HFF-Myc (cell line): Measurements from ENCODE around the gene KEL.

Source experiments
- DNase-seq: peaks from one replicate; pipeline ENCODE4 v3.0.0-alpha.2; 2011; ENCODE audit warnings: low read depth; ENCODE audit errors: extremely low read depth
- H3K4me3 ChIP-seq: replicated peaks from 2 replicates; pipeline ENCODE4 v1.5.1; 2011; ENCODE audit warnings: low read depth, mild to moderate bottlenecking, control low read depth, low read length
- TF ChIP-seq, protein P1 (sequence below): IDR thresholded peaks from 2 replicates; pipeline ENCODE4 v1.5.1; 2012; ENCODE audit warnings: mild to moderate bottlenecking, low read depth, low read length, control low read depth; ENCODE audit errors: missing control alignments

The KEL gene

DNA sequence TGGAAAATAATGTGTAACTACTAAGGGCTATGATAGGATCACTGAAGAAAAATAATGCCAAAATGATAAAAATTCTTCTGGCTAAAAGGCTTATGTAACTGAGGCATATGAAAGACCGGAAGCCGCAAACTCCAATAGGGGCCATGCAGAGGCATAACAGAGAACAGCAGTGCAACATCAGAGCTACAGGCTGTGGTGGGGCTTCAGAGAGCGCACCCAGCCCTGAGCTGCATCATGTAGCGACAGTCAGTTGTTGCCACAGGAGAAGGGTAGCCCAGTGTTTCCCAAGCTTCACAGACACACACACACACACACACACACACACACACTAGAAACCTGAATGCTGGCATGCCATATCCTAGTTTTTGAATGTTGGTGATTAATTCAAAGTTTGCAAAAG, 13.6 kb downstream of the KEL start:
- DNase-seq, result no peak
- TF ChIP-seq, protein P1, sequence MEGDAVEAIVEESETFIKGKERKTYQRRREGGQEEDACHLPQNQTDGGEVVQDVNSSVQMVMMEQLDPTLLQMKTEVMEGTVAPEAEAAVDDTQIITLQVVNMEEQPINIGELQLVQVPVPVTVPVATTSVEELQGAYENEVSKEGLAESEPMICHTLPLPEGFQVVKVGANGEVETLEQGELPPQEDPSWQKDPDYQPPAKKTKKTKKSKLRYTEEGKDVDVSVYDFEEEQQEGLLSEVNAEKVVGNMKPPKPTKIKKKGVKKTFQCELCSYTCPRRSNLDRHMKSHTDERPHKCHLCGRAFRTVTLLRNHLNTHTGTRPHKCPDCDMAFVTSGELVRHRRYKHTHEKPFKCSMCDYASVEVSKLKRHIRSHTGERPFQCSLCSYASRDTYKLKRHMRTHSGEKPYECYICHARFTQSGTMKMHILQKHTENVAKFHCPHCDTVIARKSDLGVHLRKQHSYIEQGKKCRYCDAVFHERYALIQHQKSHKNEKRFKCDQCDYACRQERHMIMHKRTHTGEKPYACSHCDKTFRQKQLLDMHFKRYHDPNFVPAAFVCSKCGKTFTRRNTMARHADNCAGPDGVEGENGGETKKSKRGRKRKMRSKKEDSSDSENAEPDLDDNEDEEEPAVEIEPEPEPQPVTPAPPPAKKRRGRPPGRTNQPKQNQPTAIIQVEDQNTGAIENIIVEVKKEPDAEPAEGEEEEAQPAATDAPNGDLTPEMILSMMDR, result no peak
- H3K4me3 ChIP-seq, result no peak overlapping the region

DNA sequence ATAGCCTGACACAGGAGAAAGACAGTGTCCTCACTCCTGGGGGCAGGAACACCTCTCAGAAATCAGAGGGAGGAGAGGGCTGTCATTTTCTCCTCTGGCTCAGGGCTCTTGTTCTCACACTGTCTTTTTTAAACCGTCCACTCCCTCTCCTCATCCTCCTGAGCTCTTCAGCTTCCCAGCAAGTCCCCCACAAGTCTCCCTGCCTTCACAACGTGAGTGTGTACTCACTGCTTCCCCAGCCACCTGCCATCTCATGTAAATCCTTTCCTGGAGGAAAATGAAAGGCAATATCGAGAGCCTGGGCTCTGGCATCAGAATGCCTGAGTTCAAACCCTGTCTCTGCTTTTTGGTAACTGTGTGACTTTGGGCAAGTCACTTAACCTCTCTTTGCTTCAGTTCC, 17.2 kb downstream of the KEL start:
- no peak for DNase-seq
- H3K4me3 ChIP-seq, result no peak overlapping the region
- TF ChIP-seq, protein P1, result no peak

DNA sequence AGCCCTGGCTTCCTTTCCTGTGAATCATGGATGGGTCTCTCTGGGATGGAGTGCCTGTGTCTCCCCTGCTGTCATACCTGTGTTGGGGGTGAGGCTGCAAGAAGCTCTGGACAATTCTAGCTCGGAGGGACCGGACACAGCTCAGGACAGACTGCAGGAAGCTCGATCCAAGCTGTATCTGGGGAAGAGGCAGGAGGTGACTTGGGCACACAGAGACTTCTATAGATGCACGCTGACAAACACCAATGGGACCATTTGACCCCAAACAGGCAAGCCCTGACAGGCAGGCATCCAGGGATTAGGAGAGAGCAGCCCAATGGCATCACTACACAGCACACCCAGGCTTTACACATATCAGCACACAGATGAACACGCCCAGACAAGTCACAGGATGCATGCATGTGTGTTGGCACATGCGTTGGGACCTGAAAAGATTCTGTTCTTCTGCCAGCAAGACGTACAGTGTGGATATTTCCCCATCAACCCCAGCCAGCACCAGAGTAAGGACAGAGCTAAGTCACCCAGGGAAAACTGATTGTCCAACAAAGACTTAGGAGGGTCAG, 18.4 kb downstream of the KEL start:
- DNase-seq, result no peak
- no peak overlapping the region for H3K4me3 ChIP-seq
- TF ChIP-seq, protein P1, result no peak

GRCh38 chr7:142942746-142943145, 19.4 kb downstream of the KEL start:
- TF ChIP-seq, protein P1, result no peak
- no peak overlapping the region for H3K4me3 ChIP-seq
- DNase-seq, result no peak

- DNase-seq, result no peak
- TF ChIP-seq, protein P1, result no peak
- H3K4me3 ChIP-seq, result no peak overlapping the region
Measured at GRCh38 chr7:142941541-142941940, 20.6 kb downstream of the KEL start.

DNA sequence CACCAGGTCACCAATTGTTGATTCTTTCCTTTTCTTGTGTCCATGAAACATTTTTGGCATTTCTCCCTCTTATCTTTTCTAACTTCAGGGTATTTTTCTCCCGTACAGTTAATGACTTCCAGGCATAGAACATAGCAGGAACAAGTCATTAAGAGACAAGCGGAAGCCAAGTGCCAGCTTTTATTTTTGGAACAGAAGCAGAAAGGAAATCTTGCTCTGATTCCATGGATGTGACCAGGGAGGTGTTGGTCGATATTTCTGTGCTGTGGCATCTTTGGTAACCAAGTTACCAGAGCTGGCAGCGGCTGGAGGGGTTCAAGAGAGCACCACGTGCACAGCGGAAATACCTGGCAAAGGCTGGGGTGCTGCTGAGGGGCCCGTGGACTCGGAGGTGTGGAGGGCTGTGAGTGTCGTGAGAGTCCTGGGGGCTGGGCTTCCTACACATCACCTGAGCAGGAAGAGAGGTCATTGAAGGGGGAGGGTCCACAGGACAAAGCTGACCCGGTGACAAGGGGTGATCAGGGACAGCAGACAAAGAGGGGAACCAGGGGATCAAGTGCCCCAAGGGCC, 21.1 kb downstream of the KEL start:
- DNase-seq, result no peak
- TF ChIP-seq, protein P1, result no peak
- H3K4me3 ChIP-seq, result no peak overlapping the region
